ENCODE data around the gene ZNF862. TPM values are rescaled to one million over a fixed set of nuclear protein-coding genes. Genes with fewer than 3 reads are reported as not detected.
"Not testable (repeated sequence)": the region's sequence is repeated elsewhere in the genome, so short reads cannot be mapped to it uniquely, and the experiment has no call there.

The ZNF862 gene
- total RNA-seq, 2 experiments from 2014 or later, result 31.4 to 32.5 TPM

DNA sequence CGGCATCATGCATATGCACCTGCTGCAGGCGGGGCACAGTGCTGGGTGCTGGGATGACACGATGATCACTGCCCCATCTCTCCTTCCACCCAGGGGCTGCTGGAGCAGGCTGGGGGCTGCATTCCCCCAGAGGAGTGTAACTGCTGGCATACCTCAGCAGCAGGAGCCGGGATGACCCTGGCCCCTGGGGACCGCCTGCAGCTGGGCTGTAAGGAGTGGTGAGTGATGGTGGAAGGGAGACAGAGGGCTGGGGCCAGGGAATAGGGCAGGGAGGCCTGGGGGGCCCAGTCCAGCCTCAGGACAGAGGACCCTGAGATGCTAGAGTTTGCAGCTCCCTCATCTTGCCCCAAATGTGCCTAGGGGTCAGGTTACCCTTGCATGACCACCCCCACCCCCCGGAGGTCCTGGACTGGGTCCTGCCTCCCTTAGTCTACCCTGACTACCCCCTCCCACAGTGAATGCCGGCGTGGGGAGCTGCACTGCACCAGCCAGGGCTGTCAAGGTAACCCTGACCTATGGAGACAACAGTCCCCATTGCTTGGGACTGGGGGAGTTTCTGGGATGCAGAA lies 14.5 kb upstream of the ZNF862 start:
- Mint-ChIP-seq H3K36me3 (ENCODE audit: low read depth) (no peaks in the 10 kb centered on the region), H3K27ac (no peak overlapping the region), H3K4me1 (no peaks in the 10 kb centered on the region), H3K27me3 (no peaks in the 10 kb centered on the region), H3K4me3 (no peak overlapping the region), H3K9me3 (no peaks in the 10 kb centered on the region)
- POLR2A ChIA-PET, result no interaction called here
- CTCF ChIA-PET, result no interaction called here
- DNase-seq, result no peak

DNA sequence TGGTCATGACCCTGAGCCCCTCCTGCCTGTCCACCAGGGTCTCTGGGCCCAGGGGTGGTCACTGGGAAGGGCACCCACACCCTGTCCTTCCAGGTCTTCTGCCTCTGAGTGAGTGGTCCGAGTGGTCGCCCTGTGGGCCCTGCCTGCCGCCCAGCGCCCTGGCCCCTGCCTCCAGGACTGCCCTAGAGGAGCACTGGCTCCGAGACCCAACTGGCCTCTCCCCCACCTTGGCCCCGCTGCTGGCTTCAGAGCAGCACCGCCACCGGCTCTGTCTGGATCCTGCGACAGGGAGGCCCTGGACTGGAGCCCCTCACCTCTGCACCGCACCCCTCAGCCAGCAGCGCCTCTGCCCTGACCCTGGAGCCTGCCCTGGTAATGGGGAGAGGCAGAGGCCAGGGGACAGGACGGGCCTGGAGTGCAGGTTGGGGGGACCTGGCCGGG lies 13.9 kb upstream of the ZNF862 start:
- no peak overlapping the region for H3K27ac Mint-ChIP-seq
- no peaks in the 10 kb centered on the region for H3K9me3 Mint-ChIP-seq
- POLR2A ChIA-PET, result no interaction called here
- H3K4me1 Mint-ChIP-seq, result no peaks in the 10 kb centered on the region
- CTCF ChIA-PET, result no interaction called here
- no peaks in the 10 kb centered on the region for H3K36me3 Mint-ChIP-seq (ENCODE audit: low read depth)
- H3K4me3 Mint-ChIP-seq, result no peak overlapping the region
- no peak for DNase-seq
- no peaks in the 10 kb centered on the region for H3K27me3 Mint-ChIP-seq

DNA sequence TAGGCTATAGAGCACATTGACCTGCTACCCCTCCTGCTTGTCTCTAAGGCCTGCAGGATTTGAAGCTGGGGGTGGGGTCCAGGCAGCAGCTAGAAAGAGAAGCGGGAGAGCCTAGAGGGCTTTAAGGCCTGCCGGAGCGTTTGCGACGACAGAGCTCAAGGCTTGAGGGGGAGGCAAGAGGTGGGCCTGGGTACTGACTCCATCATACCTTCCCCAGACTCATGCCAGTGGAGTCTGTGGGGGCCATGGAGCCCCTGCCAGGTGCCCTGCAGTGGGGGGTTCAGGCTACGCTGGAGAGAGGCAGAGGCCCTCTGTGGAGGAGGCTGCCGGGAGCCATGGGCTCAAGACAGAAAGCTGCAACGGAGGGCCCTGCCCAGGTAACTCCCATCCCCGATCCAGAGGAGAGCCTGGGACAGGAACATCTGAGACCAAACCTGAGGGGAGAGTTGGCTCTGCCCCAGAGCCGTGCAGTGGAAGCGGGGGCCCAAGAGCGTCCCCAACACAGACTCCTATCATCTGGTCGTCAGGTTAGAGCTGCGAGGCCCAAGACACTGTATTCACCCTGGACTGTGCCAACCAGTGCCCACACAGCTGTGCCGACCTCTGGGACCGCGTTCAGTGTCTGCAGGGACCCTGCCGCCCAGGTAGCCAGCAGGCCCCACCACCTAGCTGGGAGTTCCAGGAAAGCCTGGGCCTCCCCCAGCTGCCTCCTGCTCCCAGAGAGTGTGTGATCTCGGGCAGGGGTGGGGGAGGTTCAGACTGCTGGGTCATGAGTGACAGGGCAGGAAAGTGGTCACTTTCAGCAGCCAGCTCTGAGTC lies 13.2 kb upstream of the ZNF862 start:
- no peaks in the 10 kb centered on the region for H3K36me3 Mint-ChIP-seq (ENCODE audit: low read depth)

DNA sequence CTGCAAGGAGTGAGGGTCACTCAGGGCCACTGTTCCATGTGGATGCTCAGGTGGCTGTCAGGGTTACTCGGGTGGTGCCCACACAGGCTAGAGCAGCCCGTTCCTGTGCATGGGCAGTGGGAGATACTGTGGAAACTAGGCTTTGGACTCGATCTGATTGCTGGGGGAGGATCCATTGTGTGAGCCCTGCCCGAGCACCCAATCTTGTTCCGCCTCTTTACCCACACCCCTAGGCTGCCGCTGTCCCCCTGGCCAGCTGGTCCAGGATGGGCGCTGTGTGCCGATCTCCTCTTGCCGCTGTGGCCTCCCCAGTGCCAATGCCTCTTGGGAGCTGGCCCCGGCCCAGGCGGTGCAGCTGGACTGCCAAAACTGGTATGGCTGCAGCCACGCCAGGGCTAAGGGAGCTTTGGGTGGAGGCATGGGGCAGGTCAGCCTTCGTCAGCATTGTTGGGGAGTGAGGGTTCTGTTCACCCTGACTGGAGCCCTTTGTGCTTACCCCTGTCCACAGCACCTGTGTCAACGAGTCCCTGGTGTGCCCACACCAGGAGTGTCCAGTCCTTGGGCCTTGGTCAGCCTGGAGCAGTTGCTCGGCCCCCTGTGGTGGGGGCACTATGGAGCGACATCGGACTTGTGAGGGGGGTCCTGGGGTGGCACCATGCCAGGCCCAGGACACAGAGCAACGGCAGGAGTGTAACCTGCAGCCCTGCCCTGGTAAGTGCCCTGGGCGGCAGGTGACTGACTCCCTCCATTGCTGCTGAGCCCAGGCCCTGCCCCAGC lies 12.4 kb upstream of the ZNF862 start:
- Mint-ChIP-seq H3K36me3 (ENCODE audit: low read depth) (no peaks in the 10 kb centered on the region), H3K4me1 (no peaks in the 10 kb centered on the region), H3K9me3 (no peaks in the 10 kb centered on the region), H3K27me3 (no peaks in the 10 kb centered on the region), H3K27ac (no peak overlapping the region), H3K4me3 (no peak overlapping the region)
- ChIA-PET CTCF (no interaction called here), POLR2A (no interaction called here)
- no peak for DNase-seq

More for the DNA sequence above, 13.2 kb upstream of the ZNF862 start:
- Mint-ChIP-seq H3K4me3 (no peak overlapping the region), H3K9me3 (no peaks in the 10 kb centered on the region), H3K4me1 (no peaks in the 10 kb centered on the region), H3K27me3 (no peaks in the 10 kb centered on the region), H3K27ac (no peak overlapping the region)
- POLR2A ChIA-PET, result no interaction called here
- CTCF ChIA-PET, result no interaction called here
- DNase-seq, result no peak

DNA sequence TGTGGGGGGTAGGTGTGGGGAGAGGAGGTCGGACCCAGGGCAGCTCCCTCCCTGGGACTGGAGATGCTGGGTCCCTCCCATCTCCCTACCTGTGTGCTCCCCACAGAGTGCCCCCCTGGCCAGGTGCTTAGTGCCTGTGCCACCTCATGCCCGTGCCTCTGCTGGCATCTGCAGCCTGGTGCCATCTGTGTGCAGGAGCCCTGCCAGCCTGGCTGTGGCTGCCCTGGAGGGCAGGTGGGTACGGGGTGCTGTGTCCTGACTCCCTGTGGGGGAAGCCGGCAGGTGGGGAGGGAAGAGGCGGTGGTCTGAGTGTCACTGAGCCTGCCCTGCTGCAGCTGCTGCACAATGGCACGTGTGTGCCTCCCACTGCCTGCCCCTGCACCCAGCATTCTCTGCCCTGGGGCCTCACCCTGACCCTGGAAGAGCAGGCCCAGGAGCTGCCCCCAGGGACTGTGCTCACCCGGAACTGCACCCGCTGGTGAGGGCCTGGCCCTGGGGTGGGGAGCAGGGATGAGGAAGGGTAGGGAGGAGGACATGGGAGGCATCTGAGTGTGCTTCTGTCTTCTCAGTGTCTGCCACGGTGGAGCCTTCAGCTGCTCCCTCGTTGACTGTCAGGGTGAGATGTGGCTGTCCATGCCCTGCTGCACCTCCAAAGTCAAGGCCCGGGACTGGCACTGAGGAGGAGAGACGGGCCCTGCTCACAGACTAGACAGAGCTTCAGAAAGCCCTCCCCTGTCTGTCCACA lies 11.7 kb upstream of the ZNF862 start:
- peaks cover 3% of the 10 kb centered on the region for H3K27me3 Mint-ChIP-seq
- no peak for DNase-seq
- no peak overlapping the region for H3K27ac Mint-ChIP-seq
- H3K4me3 Mint-ChIP-seq, result no peak overlapping the region
- no peaks in the 10 kb centered on the region for H3K9me3 Mint-ChIP-seq
- no peaks in the 10 kb centered on the region for H3K4me1 Mint-ChIP-seq
- POLR2A ChIA-PET, result no interaction called here
- CTCF ChIA-PET, result no interaction called here
- no peaks in the 10 kb centered on the region for H3K36me3 Mint-ChIP-seq (ENCODE audit: low read depth)

DNA sequence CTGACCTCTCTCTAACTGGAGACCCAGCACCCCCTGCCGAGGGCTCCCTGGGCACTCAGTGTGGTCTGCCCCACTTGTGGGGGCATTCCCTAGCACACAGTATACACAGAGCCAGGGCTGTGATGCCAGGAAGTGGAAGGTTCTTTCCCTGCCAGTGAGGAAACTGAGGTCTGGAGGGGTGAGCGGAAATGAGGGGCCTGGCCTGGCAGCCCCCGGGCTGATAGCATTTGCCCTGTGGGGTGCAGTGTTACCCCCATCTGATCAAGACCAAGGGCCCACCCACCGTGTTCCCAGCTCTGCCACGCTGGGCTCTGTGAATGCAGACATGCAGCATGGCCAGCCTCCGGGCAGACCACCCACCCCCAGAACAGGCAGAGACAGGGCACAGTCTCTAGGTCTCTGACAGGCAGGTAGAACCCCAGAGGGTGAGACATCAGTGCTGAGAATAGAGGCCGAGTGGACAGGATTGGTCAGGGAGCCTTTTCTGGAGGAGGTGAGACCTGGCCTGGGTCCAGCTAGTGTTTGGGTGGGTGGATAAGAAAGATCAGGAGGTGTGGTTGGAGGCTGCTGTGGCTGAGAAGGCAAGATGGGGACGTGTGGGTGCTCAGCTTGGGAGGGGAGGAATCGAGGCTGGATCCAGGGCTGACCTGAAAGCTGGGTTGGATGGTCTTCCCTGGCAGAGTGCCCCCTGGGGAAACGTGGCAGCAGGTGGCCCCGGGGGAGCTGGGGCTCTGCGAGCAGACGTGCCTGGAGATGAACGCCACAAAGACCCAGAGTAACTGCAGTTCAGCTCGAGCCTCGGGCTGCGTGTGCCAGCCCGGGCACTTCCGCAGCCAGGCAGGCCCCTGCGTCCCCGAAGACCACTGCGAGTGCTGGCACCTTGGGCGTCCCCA lies 10.8 kb upstream of the ZNF862 start:
- H3K27ac Mint-ChIP-seq, result no peak overlapping the region
- CTCF ChIA-PET, result no interaction called here

DNA sequence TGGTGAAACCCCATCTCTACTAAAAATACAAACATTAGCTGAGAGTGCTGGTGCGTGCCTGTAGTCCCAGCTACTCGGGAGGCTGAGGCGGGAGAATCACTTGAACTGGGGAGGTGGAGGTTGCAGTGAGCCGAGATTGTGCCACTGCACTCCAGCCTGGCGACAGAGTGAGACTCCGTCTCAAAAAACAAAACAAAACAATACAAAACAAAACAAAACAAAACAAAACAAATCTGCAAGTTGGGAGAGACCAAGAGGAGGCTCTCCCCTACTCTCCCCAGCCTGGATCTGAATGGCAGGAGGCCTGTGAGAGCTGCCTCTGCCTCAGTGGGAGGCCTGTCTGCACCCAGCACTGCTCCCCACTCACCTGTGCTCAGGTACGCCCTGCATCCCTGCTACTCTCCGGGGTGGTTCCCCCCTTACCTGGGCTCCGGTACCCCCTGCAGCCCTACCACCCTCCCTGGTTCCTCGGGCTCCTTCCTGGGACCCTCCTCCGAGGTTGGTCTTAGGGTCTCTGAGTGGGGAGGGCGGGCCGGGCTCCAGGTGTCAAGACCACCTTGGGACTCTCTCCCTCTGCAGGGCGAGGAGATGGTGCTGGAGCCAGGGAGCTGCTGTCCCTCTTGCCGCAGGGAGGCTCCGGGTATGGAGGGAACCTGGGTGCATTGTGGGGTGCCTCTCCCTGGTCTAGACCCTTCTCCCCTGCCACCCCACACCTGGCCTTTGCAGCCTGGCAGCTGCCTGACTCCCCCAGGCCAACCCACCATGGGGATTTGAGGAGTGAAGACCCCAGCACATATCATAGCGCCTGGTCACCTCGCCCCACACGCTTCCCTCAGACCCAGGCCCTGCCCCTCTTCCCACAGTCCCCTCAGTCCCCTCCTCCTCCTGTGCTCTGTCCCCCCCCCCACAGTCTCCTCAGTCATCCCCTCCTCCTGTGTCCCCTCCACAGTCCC lies 9.5 kb upstream of the ZNF862 start:
- Mint-ChIP-seq H3K27me3 (peaks cover 7% of the 10 kb centered on the region), H3K4me3 (no peak overlapping the region), H3K4me1 (no peaks in the 10 kb centered on the region), H3K27ac (no peak overlapping the region), H3K9me3 (no peaks in the 10 kb centered on the region), H3K36me3 (ENCODE audit: low read depth) (no peaks in the 10 kb centered on the region)
- POLR2A ChIA-PET, result no interaction called here
- CTCF ChIA-PET, result no interaction called here
- no peak for DNase-seq

More for the DNA sequence above, 10.8 kb upstream of the ZNF862 start:
- Mint-ChIP-seq H3K36me3 (ENCODE audit: low read depth) (no peaks in the 10 kb centered on the region), H3K4me1 (no peaks in the 10 kb centered on the region), H3K4me3 (no peak overlapping the region), H3K27me3 (peaks cover 7% of the 10 kb centered on the region), H3K9me3 (no peaks in the 10 kb centered on the region)
- DNase-seq, result no peak
- POLR2A ChIA-PET, result no interaction called here

DNA sequence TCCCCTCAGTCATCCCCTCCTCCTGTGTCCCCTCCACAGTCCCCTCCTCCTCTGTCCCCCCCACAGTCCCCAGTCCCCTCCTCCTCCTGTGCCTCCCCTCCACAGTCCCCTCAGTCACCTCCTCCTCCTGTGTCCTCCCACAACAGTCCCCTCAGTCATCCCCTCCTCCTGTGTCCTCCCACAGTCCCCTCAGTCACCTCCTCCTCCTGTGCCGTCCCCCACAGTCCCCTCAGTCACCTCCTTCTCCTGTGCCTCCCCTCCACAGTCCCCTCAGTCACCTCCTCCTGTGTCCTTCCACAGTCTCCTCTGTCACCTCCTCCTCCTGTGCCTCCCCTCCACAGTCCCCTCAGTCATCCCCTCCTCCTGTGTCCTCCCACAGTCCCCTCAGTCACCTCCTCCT lies 7.6 kb upstream of the ZNF862 start:
- H3K27ac Mint-ChIP-seq; CTCF ChIA-PET; H3K36me3 Mint-ChIP-seq (ENCODE audit: low read depth); H3K4me1 Mint-ChIP-seq; H3K9me3 Mint-ChIP-seq; DNase-seq; POLR2A ChIA-PET; H3K4me3 Mint-ChIP-seq: not testable (repeated sequence)
- peaks cover 17% of the 10 kb centered on the region for H3K27me3 Mint-ChIP-seq

DNA sequence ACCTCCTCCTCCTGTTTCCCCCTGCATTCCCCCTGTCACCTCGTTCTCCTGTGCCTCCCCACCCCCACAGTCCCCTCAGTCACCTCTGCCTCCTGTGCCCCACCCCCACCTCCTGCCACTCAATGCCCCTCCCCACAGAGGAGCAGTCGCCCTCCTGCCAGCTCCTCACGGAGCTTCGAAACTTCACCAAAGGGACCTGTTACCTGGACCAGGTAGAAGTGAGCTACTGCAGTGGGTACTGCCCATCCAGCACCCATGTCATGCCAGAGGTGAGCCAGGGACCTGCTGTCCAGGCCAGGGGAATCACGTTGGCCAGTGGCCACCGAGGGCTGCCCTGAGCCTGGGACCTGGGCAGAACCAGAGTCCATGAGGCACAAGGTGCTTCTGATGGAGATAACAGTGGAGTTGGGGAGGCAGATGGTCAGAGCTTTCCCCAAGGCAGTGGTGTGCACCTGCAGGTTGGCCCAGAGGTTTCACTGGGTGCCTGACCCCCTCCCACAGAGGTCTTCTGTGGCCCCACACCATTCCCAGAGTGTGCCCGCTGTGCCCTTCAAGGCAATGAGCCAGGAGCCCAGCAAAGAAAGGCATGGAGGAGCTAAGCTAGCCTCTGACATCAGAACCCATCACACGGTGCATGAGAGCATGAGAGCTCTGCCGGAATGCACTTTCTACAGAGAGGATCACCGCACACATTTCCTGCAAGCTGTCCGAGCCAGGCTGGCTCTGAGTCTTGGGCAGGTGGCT lies 7.0 kb upstream of the ZNF862 start:
- Mint-ChIP-seq H3K36me3 (ENCODE audit: low read depth) (no peaks in the 10 kb centered on the region), H3K27me3 (peaks cover 19% of the 10 kb centered on the region), H3K4me3 (no peak overlapping the region), H3K9me3 (no peaks in the 10 kb centered on the region), H3K4me1 (no peaks in the 10 kb centered on the region), H3K27ac (no peak overlapping the region)
- CTCF ChIA-PET, result no interaction called here
- no peak for DNase-seq
- POLR2A ChIA-PET, result no interaction called here

DNA sequence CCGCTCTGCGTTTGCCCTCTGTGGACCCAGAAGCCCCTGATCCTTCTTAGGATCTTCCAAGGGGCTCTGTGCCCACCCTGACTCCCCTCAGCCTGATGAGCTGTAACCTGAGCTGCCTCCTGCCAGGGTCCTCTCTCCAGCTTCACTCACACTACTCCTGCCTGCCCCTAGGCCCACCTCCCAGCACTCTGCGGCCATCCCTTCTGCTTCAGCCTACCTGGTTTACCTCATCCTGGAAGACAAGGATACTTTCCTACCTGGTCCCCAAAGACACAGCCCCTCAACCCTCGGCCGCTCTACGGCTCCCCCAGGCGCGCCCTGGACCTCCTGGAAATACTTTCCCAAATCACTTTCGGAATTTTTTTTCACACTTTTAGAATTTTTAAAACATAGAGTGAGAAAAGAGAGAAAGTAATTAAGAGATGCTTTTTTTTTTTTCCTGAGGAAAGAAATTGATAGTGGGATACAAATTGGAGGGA lies 6.4 kb upstream of the ZNF862 start:
- POLR2A ChIA-PET, result no interaction called here
- Mint-ChIP-seq H3K4me1 (no peaks in the 10 kb centered on the region), H3K4me3 (no peak overlapping the region), H3K9me3 (no peaks in the 10 kb centered on the region), H3K36me3 (ENCODE audit: low read depth) (no peaks in the 10 kb centered on the region), H3K27ac (no peak overlapping the region), H3K27me3 (peaks cover 22% of the 10 kb centered on the region)
- DNase-seq, result no peak
- CTCF ChIA-PET, result no interaction called here

DNA sequence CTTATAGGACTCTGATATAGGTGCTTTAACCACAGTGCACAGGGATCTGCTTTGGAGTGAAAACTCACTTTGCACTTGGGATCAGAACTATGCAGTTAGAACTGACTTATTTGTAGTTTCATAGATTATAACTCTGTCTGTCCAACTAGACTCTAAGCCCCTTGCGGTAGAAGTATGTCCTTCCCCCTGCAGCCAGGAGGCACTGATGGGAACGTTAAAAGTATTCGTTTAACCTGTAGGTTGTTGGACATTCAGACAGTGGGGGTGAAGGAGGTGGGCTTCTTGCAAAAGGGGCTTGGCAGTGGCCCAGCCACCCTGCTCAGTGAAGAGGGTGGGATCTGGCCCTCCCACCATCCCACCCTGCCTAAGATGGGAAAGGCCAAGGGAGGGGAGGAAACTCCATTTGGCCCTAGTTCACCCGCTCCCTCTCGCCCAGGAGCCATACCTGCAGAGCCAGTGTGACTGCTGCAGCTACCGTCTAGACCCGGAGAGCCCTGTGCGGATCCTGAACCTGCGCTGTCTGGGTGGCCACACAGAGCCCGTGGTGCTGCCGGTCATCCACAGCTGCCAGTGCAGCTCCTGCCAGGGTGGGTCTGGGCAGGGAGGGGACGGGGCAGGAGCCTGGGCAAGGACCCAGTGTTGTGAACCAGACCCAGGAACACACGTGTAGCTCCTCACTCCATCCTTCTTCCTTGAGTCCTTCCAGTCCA lies 5.7 kb upstream of the ZNF862 start:
- POLR2A ChIA-PET, result no interaction called here
- Mint-ChIP-seq H3K4me1 (peaks cover under 1% of the 10 kb centered on the region), H3K27me3 (peaks cover 22% of the 10 kb centered on the region), H3K9me3 (no peaks in the 10 kb centered on the region), H3K27ac (no peak overlapping the region), H3K4me3 (no peak overlapping the region), H3K36me3 (ENCODE audit: low read depth) (no peaks in the 10 kb centered on the region)
- CTCF ChIA-PET, result no interaction called here
- DNase-seq, result no peak
